HG03460 (cell line): Measurements from ENCODE around the gene PNLIP.

Source experiments
- ATAC-seq: cut with Tn5 transposase; IDR thresholded peaks from one replicate; pipeline ENCODE4 v1.9.1; 2021; ENCODE audit not compliant: unreplicated experiment

Gene PNLIP

DNA sequence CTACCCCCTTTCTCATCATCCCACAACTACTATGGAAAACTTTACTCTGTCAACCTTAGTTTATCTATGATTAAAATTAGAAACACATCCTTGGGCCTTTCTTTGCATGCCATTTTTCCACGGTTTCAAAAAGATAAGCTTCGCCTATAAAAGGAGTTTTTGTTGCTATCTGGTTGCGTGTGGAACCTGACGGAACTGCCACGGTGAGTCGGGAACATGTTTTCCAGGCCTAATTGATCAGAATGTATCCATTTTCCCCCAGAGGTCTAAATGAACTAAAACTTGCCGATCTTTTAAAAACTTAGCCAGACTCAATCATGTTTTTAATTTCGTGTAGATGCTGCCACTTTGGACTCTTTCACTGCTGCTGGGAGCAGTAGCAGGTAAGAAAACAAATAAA, at the start of gene PNLIP:
TSS of gene PNLIP (plus strand) at position 176 of the 400 bp plus-strand sequence. CDS start at position 338, 162 bp downstream.
- no peak for ATAC-seq

- ATAC-seq = no peak
Measured at GRCh38 chr10:116504786-116505185, 40.9 kb upstream of the PNLIP start.

GRCh38 chr10:116510565-116510964, 35.2 kb upstream of the PNLIP start:
- ATAC-seq = no peak

GRCh38 chr10:116511365-116511764, 34.4 kb upstream of the PNLIP start:
- ATAC-seq = no peak

DNA sequence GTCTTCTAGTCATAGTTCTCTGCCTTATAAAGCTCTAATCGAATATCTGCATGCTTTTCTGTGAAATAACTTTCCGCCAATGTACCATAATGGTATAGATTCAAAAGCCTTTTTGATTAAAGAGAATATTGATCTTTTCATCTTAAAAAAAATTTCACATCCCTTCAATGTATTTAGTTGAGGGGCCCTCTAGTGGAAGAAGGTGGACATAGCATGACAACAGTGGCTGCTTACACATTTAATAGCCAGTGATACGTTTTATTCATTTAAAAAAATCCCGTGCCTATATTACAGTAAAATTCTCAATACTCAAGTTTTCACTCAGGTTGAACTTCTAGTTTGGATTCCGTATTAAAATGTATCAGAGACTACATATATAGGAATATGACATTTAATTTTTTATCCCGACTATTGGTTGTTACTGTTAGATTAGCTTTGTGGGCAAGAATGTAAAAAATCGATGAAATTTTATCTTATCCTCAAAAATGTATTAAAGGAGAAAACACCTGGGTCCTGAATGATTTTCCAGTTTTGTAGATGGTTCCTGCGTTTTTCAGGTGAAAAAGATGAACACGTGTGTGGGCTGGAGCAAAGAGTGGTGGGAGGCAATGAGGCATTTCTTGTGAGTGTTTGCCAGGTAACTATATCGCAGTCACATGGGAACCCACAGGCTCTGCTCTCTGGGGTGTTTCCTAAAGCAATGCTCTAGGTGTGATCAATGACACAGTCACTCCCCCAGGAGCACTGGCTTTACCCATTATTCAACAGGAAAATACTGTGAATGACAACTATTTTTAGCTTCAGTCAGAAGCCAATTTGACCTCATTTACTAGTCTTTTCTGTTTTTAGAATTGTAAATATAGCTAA, 24.1 kb upstream of the PNLIP start:
- no peak for ATAC-seq

DNA sequence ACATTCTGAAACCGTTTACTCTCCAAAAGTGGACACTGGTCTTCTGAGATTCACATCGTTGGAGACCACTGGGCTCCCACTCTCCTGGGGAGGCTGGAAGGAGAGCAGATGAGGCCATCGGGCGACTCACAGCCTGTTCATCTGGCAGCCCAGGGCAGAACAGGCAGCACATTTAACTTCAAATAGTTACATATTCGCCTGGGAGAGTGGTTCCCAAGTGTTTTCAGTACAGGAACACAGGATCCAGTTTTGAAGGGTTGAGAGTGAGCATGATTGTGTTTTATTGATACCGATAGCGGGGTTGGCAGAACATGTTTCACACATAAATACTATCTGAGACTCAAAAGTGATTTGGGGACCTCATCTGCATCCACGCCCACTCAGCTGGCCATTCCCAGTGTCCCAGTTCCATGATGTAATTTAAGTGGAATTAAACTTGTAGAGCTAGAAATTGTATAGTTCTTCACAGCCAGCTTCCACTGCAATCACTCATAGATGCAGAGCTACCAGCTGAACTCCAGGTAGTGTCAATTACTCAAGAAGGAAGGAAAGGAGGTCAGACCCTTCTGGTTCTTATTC, 22.8 kb upstream of the PNLIP start:
- ATAC-seq = no peak

GRCh38 chr10:116524736-116525135, 21.0 kb upstream of the PNLIP start:
- ATAC-seq = no peak

- no peak for ATAC-seq
Measured at GRCh38 chr10:116526219-116526618, 19.5 kb upstream of the PNLIP start.

DNA sequence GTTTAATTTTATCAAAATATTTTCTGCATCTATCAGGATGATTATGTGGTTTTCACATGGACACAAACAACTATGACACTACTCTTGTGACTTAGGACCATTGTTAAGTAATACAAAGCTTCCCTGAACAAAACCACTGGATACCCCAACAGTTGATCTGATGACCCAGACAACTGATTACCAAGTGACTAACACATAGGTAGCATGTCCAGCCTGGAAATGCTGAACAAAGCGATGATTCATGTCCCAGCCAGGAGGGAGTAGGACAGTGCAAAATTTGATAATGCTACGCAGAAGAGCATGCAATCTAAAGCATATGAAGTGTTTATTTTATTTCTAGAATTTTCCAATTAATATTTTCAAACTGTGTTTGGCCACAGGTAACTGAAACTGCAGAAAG, 8.9 kb upstream of the PNLIP start:
- no peak for ATAC-seq

DNA sequence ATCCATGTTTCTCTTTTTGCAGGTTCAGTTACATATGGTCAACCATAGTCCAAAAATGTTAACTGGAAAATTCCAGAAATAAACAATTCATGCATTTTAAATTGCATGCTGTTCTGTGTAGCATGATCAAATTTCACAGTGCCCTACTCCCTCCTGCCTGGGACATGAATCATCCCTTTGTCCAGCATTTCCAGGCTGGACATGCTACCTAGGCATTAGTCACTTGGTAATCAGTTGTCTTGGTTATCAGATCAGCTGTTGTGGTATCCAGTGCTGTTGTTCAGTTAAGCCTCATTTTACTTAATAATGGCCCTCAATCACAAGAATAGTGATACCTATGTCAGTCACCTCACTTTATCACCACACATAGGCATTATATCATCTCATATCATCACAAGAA, 7.3 kb upstream of the PNLIP start:
- ATAC-seq = no peak

DNA sequence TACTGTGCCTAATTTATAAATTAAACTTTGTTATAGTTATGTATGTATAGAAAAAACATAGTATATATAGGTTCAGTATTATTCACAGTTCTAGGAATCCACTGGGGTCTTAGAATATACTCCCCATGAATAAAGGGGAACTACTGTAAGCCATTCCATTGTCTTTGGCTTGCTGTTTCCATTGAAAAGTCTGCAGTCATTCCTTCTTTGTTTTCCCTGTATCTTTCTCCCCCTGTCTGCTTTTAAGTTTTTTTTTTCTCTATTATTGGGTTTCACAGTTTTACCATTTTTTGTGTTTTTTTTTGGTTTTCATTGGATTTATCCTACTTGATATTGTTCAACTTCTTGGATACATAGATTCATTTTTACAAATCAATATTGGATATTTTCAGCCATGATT, 6.7 kb upstream of the PNLIP start:
- ATAC-seq = no peak

GRCh38 chr10:116540814-116541213, 4.9 kb upstream of the PNLIP start:
- ATAC-seq = no peak

DNA sequence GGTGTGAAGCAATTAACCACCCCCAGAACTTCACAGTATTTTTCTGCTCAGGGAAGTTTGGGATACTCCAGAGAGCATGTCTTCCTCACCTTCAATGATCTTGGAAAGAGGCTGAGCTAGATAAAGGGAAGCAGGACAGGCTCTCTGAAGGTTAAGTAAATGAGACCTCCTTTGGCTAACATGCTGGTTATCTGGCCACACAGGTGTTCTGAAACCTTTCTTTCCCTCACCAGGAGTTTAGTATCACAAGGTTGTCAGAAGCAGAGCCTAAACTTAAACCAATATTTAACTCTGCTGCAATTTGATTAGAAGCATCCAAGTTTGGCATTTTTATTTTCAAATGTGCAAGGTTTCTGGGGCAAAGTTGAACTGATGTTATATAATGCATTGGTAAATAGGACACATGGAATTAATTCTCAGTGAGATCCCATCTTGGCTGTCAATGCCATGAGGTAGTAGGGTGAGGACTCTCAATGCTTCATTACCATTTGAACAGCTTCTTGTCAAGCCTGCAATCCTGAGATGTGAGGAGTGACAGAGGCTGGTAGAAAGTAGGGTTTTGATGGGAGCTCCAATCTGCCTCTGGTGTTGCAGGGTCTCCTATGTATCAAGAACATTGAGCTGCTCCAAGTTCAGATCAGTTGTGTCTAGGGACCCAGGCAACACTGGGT, 3.6 kb upstream of the PNLIP start:
- no peak for ATAC-seq

DNA sequence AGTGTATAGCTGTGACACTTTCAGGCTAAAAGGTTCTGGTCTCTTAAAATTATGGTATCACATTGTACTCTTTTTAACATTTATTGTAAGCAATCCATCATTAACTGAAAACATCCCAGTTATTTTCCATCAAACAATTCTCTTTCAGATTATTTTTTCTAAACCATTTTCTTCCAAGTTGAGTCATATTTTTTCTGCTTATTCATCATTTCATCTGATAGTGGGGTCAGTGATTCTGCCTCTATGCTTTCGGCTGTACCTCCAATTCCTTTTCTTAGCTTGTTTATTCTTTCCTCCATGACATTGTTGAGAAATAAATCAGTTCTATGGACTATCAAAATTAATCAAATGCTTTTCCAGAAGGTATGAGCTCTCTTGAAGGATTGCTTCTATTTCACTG, 609 bp upstream of the PNLIP start:
- ATAC-seq = no peak

- no peak for ATAC-seq
Measured at GRCh38 chr10:116548301-116548700, 2.6 kb downstream of the PNLIP start.

DNA sequence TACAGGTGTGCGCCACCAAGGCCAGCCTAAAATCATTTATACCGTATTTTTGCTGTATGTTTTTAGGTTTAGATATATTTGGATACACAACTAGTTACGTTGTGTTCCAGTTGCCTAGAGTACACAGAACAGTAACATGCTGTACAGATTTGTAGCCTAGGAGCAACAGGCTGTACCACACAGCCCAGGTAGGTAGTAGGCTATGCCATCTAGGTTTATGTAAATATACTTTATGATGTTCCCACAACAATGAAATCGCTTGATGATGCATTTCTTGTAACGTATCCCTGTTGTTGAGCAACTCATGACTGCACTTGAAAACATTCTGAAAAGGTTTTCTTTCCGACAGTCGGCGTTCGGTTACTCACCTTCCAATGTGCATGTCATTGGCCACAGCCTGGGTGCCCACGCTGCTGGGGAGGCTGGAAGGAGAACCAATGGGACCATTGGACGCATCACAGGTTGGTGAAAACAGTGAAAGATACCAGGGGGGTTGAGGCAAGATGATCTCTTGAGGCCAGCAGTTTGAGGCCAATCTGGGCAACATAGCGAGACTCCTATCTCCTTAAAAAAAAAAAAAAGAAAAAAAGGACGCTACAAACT, 7.7 kb downstream of the PNLIP start:
- ATAC-seq = no peak

DNA sequence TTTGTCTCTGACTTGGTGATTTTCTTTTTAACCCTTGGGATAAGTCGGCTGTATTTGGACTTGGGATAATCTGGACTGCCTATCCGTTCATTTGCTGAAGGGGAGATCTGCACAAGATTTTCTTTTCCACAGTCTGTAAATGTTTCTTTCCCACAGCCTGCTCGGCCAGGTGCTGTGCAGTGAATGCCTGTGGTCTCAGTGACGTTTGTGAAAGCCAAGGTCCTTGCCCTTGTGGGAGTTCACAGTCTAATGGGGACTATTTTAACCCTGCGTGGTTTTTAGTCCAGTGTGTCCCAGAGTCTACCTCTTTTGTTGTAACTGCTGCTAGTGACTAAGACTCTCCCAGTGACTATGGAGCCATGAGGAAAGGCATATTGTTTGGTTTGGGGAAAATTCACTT, 8.9 kb downstream of the PNLIP start:
- no peak for ATAC-seq

GRCh38 chr10:116555880-116556279, 10.1 kb downstream of the PNLIP start:
- ATAC-seq = no peak

DNA sequence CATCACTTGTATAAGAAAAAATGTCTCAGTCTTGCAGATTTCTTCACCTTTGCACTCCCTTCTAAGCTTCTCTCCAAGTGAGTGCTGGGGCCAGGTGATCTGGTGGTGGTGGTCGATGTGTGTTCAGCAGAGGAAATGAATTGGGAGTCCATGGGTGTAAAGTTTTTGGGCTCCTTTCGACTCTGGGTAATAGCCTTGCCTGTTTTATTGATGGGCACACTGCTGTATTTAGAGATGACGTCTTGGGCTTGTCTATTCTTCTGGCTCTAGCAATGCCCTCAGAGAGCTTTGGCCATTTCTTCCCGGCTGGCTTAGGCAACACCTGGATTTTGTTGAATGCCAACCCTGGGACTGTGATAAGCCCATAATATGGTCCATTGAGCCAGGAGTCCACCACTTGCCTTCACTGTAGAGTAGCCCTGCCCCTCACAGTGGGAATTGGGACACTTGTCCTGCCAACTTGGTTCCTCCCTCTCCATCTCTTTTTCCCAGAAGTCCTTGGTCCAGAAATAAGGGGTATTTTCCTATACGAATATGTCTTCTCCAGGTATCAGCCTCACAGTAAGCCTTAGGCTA, 11.7 kb downstream of the PNLIP start:
- ATAC-seq = no peak

- no peak for ATAC-seq
Measured at GRCh38 chr10:116565534-116565933, 19.8 kb downstream of the PNLIP start.

- no peak for ATAC-seq
Measured at GRCh38 chr10:116566932-116567331, 21.2 kb downstream of the PNLIP start.
